PC-3 (cell line): Measurements from ENCODE around the gene LMO1. TPM values are rescaled to one million over a fixed set of nuclear protein-coding genes. Genes with fewer than 3 reads are reported as not detected.

Source experiments
- ATAC-seq: fragments of 200-7000 bp; cut with Tn5 transposase; 2 replicates; pipeline ENCODE4 v1.9.1; 2020; ENCODE audit warnings: mild to moderate bottlenecking, moderate library complexity
- BruUV-seq: library from RNA; stranded (reverse); fragments of 400-500 nt; replicated peaks from 2 replicates; lab custom pipeline; 2021; lab: Mats Ljungman, UMichigan
- CTCF ChIA-PET: fragments of 300-600 bp; sonication (Branson Sonifier 250); formaldehyde crosslinking; loops from one replicate; lab custom pipeline; 2022; ENCODE audit warnings: antibody characterized with exemption; lab: Charles Lee
- POLR2A ChIA-PET: fragments of 300-600 bp; sonication (Branson Sonifier 250); formaldehyde crosslinking; loops from one replicate; lab custom pipeline; 2022; ENCODE audit warnings: antibody characterized with exemption; ENCODE audit not compliant: unreplicated experiment; lab: Charles Lee
- DNase-seq: peaks from one replicate; pipeline ENCODE4 v3.0.0-alpha.2; 2015
- H2AFZ ChIP-seq: fragments of 300-600 bp; sonication (generic); 2 replicates; pipeline ENCODE4 v1.6.0; 2016; ENCODE audit warnings: antibody characterized with exemption, low read length
- H3F3A ChIP-seq: fragments of 300-600 bp; sonication (generic); one replicate; pipeline ENCODE4 v1.6.0; 2017; ENCODE audit warnings: antibody characterized with exemption, low read length, control low read depth, mild to moderate bottlenecking; ENCODE audit not compliant: unreplicated experiment
- H3K27ac ChIP-seq: fragments of 300-600 bp; sonication (generic); 2 replicates; pipeline ENCODE4 v1.5.1; 2016; ENCODE audit warnings: mild to moderate bottlenecking, low read length
- H3K27me3 ChIP-seq: fragments of 300-600 bp; sonication (generic); 2 replicates; pipeline ENCODE4 v1.6.1; 2016; ENCODE audit warnings: low read length, mixed read lengths
- H3K36me3 ChIP-seq: fragments of 300-600 bp; sonication (generic); 2 replicates; pipeline ENCODE4 v1.6.1; 2016; ENCODE audit warnings: low read depth, mixed run types, low read length, mixed read lengths
- H3K4me1 ChIP-seq: fragments of 300-600 bp; sonication (generic); 2 replicates; pipeline ENCODE4 v1.5.1; 2016; ENCODE audit warnings: low read length; ENCODE audit not compliant: insufficient read depth
- H3K4me2 ChIP-seq: fragments of 300-600 bp; sonication (generic); 2 replicates; pipeline ENCODE4 v1.6.0; 2016; ENCODE audit warnings: low read length
- H3K4me3 ChIP-seq: fragments of 300-600 bp; sonication (generic); 2 replicates; pipeline ENCODE4 v1.5.1; 2016; ENCODE audit warnings: mild to moderate bottlenecking, low read length, mixed read lengths
- H3K79me2 ChIP-seq: fragments of 300-600 bp; sonication (generic); 2 replicates; pipeline ENCODE4 v1.6.1; 2017; ENCODE audit warnings: low read length, mixed read lengths
- H3K9ac ChIP-seq: fragments of 300-600 bp; sonication (generic); 2 replicates; pipeline ENCODE4 v1.6.0; 2016; ENCODE audit warnings: mild to moderate bottlenecking, low read length
- H3K9me2 ChIP-seq: fragments of 300-600 bp; sonication (generic); replicated peaks from 2 replicates; pipeline ENCODE4 v1.6.1; 2016; ENCODE audit warnings: mixed run types, low read length, mixed read lengths
- H3K9me3 ChIP-seq: fragments of 300-600 bp; sonication (generic); 2 replicates; pipeline ENCODE4 v1.6.1; 2016; ENCODE audit warnings: low read length, mixed read lengths
- H4K20me1 ChIP-seq: fragments of 300-600 bp; sonication (generic); 2 replicates; pipeline ENCODE4 v1.6.1; 2016; ENCODE audit warnings: low read length, mixed read lengths
- EZH2 ChIP-seq: fragments of 300-600 bp; sonication (generic); IDR thresholded peaks from one replicate; pipeline ENCODE4 v1.6.1; 2017; ENCODE audit warnings: antibody characterized with exemption, mild to moderate bottlenecking, low read length; ENCODE audit not compliant: unreplicated experiment
- EZH2phosphoT487 ChIP-seq: fragments of 300-600 bp; sonication (generic); IDR thresholded peaks from 2 replicates; pipeline ENCODE4 v1.6.1; 2018; ENCODE audit warnings: mild to moderate bottlenecking, antibody characterized with exemption, low read length, borderline replicate concordance
- intact Hi-C: fragments of 100-400 bp; cut with micrococcal nuclease; formaldehyde crosslinking; loops from 2 replicates; pipeline ENCODE4 v1.9.0; 2023
- total RNA-seq: library from RNA; depleted of rRNA; stranded (reverse); fragments of >200 nt; gene quantifications from 2 replicates; pipeline ENCODE4 v1.2.3, GENCODE V29; 2014
- TF ChIP-seq, protein P1 (sequence below): fragments of 300-600 bp; sonication (generic); conservative IDR thresholded peaks from 2 replicates; pipeline ENCODE4 v1.5.1; 2017; ENCODE audit warnings: antibody characterized with exemption, low read depth, mild to moderate bottlenecking, low read length

LMO1 gene
- total RNA-seq, 1 experiment from 2014 or later = 0.15 TPM

DNA sequence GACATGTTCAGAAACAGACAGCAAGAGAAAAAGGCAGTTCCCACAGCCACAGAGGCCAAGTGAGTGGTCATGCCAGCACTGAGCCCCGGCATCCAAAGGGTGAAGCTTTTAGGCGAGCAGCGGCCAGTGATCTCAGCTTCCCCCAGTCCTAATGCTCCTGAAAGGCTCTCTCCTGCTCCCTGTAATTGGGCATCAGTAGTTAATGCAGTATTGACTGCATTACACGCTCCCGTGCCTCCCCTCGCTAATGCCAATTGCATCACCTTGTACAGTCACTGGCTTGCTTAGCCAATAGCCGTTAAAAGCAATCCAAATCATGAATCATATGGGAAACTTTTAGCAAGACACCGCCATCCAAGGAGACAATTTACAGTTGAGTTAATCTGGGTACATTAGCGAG is 4.9 kb downstream of the LMO1 start:
- ChIA-PET CTCF (interaction anchor here (0.6 kb wide), 1 partner anchor 30 kb away, joined by 4 read pairs; no protein-coding TSS in a partner anchor), POLR2A (no interaction called here)
- H3K79me2 ChIP-seq = no peaks in the 10 kb centered on the region
- no peak overlapping the region for H3K27ac ChIP-seq
- no peaks in the 10 kb centered on the region for H4K20me1 ChIP-seq
- H3K4me1 ChIP-seq = no peaks in the 10 kb centered on the region
- no peak for ATAC-seq
- no peak overlapping the region for H2AFZ ChIP-seq
- no peaks in the 10 kb centered on the region for H3F3A ChIP-seq
- no peaks in the 10 kb centered on the region for H3K9me2 ChIP-seq
- intact Hi-C loops = no loop called here
- peak; percentile 50 for DNase-seq
- no peaks in the 10 kb centered on the region for H3K36me3 ChIP-seq
- peaks cover 43% of the 10 kb centered on the region for H3K27me3 ChIP-seq
- no peak overlapping the region for H3K4me3 ChIP-seq
- no peak overlapping the region for H3K9ac ChIP-seq
- no peaks in the 10 kb centered on the region for H3K9me3 ChIP-seq
- no peak overlapping the region for H3K4me2 ChIP-seq
- no TSS peak for BruUV-seq
- TF ChIP-seq EZH2 (no peak), EZH2phosphoT487 (no peak)
- TF ChIP-seq, protein P1, sequence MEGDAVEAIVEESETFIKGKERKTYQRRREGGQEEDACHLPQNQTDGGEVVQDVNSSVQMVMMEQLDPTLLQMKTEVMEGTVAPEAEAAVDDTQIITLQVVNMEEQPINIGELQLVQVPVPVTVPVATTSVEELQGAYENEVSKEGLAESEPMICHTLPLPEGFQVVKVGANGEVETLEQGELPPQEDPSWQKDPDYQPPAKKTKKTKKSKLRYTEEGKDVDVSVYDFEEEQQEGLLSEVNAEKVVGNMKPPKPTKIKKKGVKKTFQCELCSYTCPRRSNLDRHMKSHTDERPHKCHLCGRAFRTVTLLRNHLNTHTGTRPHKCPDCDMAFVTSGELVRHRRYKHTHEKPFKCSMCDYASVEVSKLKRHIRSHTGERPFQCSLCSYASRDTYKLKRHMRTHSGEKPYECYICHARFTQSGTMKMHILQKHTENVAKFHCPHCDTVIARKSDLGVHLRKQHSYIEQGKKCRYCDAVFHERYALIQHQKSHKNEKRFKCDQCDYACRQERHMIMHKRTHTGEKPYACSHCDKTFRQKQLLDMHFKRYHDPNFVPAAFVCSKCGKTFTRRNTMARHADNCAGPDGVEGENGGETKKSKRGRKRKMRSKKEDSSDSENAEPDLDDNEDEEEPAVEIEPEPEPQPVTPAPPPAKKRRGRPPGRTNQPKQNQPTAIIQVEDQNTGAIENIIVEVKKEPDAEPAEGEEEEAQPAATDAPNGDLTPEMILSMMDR = no peak

DNA sequence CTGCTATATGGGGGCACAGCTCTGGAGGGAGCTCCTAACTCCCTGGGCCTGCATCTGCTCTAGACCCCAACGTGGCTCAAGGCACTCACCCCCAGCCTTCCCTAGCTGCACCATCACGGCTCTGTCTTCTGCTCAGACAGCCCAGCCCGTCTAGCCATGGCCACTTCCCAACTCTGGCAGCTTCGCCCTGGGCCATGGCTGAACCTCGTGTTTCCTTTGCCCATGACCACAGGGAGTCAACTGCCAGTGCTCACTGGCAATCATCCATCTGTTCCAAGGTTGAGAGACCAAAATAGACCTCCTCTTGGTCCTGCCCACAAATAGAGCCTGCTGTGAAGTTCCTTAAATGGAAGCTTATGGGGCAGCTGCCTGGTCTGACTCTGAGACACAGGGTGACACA is 5.4 kb downstream of the LMO1 start:
- CTCF ChIA-PET = interaction anchor here (0.6 kb wide), 1 partner anchor 30 kb away, joined by 4 read pairs; no protein-coding TSS in a partner anchor

More for the DNA sequence above, 5.4 kb downstream of the LMO1 start:
- Histone ChIP-seq H3K79me2 (no peaks in the 10 kb centered on the region), H4K20me1 (no peaks in the 10 kb centered on the region), H3K27me3 (peaks cover 40% of the 10 kb centered on the region), H2AFZ (no peak overlapping the region), H3K4me3 (no peak overlapping the region), H3F3A (no peaks in the 10 kb centered on the region), H3K27ac (no peak overlapping the region), H3K9ac (no peak overlapping the region), H3K9me2 (no peaks in the 10 kb centered on the region), H3K4me1 (no peaks in the 10 kb centered on the region), H3K4me2 (no peak overlapping the region), H3K36me3 (no peaks in the 10 kb centered on the region), H3K9me3 (no peaks in the 10 kb centered on the region)
- POLR2A ChIA-PET = no interaction called here
- no TSS peak for BruUV-seq
- TF ChIP-seq, protein P1 = no peak
- TF ChIP-seq EZH2phosphoT487 (no peak), EZH2 (no peak)
- no peak for ATAC-seq
- DNase-seq = no peak
- intact Hi-C loops = no loop called here
